Neural progenitor cell (in vitro differentiated cells): Measurements from ENCODE around the gene ATF4.
"Not testable (repeated sequence)": the region's sequence is repeated elsewhere in the genome, so short reads cannot be mapped to it uniquely, and the experiment has no call there.

Experiments
- EZH2 ChIP-seq: fragments of 200-600 bp; sonication (generic); IDR thresholded peaks from 2 replicates; pipeline ENCODE4 v1.6.1; 2017; ENCODE audit warnings: antibody characterized with exemption, mild to moderate bottlenecking, moderate library complexity
- TF ChIP-seq, protein P1 (sequence below): fragments of 200-600 bp; sonication (generic); IDR thresholded peaks from 2 replicates; pipeline ENCODE4 v1.5.1; 2017; ENCODE audit warnings: antibody characterized with exemption, mild to moderate bottlenecking

DNA sequence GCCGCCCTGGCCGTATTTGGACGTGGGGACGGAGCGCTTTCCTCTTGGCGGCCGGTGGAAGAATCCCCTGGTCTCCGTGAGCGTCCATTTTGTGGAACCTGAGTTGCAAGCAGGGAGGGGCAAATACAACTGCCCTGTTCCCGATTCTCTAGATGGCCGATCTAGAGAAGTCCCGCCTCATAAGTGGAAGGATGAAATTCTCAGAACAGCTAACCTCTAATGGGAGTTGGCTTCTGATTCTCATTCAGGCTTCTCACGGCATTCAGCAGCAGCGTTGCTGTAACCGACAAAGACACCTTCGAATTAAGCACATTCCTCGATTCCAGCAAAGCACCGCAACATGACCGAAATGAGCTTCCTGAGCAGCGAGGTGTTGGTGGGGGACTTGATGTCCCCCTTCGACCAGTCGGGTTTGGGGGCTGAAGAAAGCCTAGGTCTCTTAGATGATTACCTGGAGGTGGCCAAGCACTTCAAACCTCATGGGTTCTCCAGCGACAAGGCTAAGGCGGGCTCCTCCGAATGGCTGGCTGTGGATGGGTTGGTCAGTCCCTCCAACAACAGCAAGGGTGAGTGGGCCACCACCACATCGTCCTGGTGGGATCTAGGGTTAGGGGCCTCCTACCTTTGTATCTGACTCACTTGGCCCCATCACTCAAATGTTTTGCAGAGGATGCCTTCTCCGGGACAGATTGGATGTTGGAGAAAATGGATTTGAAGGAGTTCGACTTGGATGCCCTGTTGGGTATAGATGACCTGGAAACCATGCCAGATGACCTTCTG, 934 bp downstream of the ATF4 start:
- TF ChIP-seq, protein P1, sequence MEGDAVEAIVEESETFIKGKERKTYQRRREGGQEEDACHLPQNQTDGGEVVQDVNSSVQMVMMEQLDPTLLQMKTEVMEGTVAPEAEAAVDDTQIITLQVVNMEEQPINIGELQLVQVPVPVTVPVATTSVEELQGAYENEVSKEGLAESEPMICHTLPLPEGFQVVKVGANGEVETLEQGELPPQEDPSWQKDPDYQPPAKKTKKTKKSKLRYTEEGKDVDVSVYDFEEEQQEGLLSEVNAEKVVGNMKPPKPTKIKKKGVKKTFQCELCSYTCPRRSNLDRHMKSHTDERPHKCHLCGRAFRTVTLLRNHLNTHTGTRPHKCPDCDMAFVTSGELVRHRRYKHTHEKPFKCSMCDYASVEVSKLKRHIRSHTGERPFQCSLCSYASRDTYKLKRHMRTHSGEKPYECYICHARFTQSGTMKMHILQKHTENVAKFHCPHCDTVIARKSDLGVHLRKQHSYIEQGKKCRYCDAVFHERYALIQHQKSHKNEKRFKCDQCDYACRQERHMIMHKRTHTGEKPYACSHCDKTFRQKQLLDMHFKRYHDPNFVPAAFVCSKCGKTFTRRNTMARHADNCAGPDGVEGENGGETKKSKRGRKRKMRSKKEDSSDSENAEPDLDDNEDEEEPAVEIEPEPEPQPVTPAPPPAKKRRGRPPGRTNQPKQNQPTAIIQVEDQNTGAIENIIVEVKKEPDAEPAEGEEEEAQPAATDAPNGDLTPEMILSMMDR: not testable (repeated sequence)
- TF ChIP-seq EZH2: not testable (repeated sequence)
